ENCODE results near the gene GOT2. TPM values are rescaled to one million over a fixed set of nuclear protein-coding genes. Genes with fewer than 3 reads are reported as not detected.
"Not testable (repeated sequence)": the region's sequence is repeated elsewhere in the genome, so short reads cannot be mapped to it uniquely, and the experiment has no call there.

Gene GOT2
- total and polyA plus RNA-seq, 2 donors (not counting 3 experiments of a cell fraction or from before 2014, with no cell fraction given): 53.4 to 127 TPM

DNA sequence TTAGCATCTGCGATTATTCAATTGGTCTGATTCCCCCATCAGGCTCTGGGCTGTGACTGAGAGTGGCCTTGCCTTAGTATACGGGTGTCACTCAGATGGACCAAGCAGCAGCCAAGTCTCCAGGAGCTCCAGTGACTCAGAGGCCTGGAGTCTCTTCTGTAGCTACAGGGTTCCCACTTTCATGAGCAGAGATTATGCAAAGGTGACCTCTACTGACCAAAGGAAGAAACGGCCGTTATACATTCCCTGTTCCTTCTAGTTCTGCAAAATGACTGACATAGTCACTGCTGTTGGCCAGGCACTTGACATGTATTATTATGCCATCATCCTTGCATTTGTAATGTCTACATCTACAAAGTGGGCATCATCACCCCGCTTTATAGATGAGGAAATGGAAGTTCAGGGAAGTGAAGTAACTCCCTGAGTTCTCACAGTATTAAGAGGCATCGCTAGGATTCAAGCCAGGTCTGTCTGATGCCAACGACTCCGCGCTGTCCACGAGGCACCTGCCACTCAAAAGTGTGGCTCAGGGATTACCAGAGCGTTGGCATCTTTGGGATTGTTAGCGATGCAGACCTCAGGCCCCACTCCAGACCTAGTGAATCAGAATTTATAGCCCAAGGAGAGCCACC is 72.8 kb downstream of the GOT2 start:
- no peaks in the 10 kb centered on the region for H3K79me2 ChIP-seq (ENCODE audit: control insufficient read depth, insufficient read depth, low read length)
- ChIA-PET CTCF (interaction anchor here (0.6 to 7.6 kb wide), 35 partner anchors 8 to 362 kb away, joined by 3 to 64 read pairs (median 4); partner anchors contain the start of genes NDRG4 and SLC38A7), POLR2A (no interaction called here)
- BruUV-seq (replicated peaks): no TSS peak
- FAIRE-seq (peak; percentile 97), DNase-seq (ENCODE audit: low read depth, low spot score) (peak; percentile 81)
- no peak overlapping the region for H3K4me2 ChIP-seq (ENCODE audit: insufficient read depth, low read length)
- H4K20me1 ChIP-seq (replicated peaks; ENCODE audit: control insufficient read depth, extremely low read depth, insufficient read depth, low read length): no peaks in the 10 kb centered on the region
- H3K9me3 ChIP-seq (replicated peaks; ENCODE audit: control insufficient read depth, insufficient read depth, low read length): no peaks in the 10 kb centered on the region
- no peaks in the 10 kb centered on the region for H3K27me3 ChIP-seq (ENCODE audit: control insufficient read depth in 2 of 2, insufficient read depth in 2 of 2, low read length in 2 of 2)
- dilution Hi-C loops (cut with MboI; ENCODE audit: extremely low pct_ligation_motif_present, low sequenced_read_pairs) (no loop called here), intact Hi-C loops (cut with micrococcal nuclease) (loop anchor here (1.0 to 5.0 kb wide), 5 partner anchors 95 to 364 kb away; partner anchors contain the start of gene PRSS54)
- H2AFZ ChIP-seq (ENCODE audit: low read depth, low read length): no peak overlapping the region
- no peaks in the 10 kb centered on the region for H3K36me3 ChIP-seq (ENCODE audit: control insufficient read depth in 2 of 2, extremely low read depth in 1 of 2, insufficient read depth in 2 of 2, low read length in 2 of 2)
- no peaks in the 10 kb centered on the region for H3K9me1 ChIP-seq (replicated peaks; ENCODE audit: control insufficient read depth, extremely low read depth, insufficient read depth, low read length)
- no peaks in the 10 kb centered on the region for H3K4me1 ChIP-seq (ENCODE audit: control insufficient read depth, extremely low read depth, insufficient read depth, low read length)
- peak; percentile 57 for TF ChIP-seq FOS (IDR thresholded peaks at IDR 0.05; ENCODE audit: borderline replicate concordance, insufficient read depth, low read length)
- TF ChIP-seq POLR2A (IDR thresholded peaks at IDR 0.05; ENCODE audit: low read depth, low read length): no peak
- no peak for TF ChIP-seq GATA2 (IDR thresholded peaks at IDR 0.05; ENCODE audit: insufficient read depth, insufficient read length, low read depth, low read length)
- TF ChIP-seq POLR2AphosphoS5 (IDR thresholded peaks at IDR 0.05; ENCODE audit: insufficient read depth, low read depth, low read length): no peak
- TF ChIP-seq EZH2 (IDR thresholded peaks at IDR 0.05; ENCODE audit: borderline replicate concordance, low read depth, low read length, severe bottlenecking): no peak
- no peak for TF ChIP-seq MYC (IDR thresholded peaks at IDR 0.05; ENCODE audit: low read depth, low read length)
- TF ChIP-seq CTCF (IDR thresholded peaks at IDR 0.05; ENCODE audit: extremely low read depth in 1 of 2, insufficient read depth in 1 of 2, low read depth in 1 of 2, low read length in 2 of 2): peak; percentile 55 to 65
- TF ChIP-seq, protein P1, sequence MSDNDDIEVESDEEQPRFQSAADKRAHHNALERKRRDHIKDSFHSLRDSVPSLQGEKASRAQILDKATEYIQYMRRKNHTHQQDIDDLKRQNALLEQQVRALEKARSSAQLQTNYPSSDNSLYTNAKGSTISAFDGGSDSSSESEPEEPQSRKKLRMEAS (IDR thresholded peaks at IDR 0.05; ENCODE audit: insufficient read depth, insufficient read length): no peak
- peak; percentile 27 for TF ChIP-seq JUN (IDR thresholded peaks at IDR 0.05; ENCODE audit: borderline replicate concordance, insufficient read depth, insufficient read length, low read depth)
- H3K9ac ChIP-seq (replicated peaks; ENCODE audit: extremely low read depth, insufficient read depth, low read length): no peak overlapping the region
- no peak overlapping the region for H3K27ac ChIP-seq (ENCODE audit: insufficient read depth, low read depth, low read length)
- H3K4me3 ChIP-seq (replicated peaks in 1 of 3; ENCODE audit: insufficient read depth in 1 of 3, low read depth in 1 of 3, low read length in 3 of 3): no peak overlapping the region

DNA sequence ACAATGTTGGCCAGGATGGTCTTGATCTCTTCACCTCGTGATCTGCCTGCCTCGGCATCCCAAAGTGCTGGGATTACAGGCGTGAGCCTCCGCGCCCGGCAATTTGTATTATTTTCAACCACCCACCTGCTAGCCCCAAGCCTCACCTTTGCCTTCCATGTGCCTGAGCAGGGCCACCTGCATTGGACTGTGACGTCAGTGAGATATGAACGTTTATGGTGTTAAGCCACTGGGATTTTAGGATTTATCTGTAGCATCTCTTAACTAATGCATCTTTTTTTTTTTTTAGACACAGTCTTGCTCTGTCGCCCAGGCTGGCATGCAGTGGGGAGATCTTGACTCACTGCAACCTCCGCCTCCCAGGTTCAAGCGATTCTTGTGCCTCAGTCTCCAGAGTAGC is 74.2 kb downstream of the GOT2 start:
- not testable (repeated sequence) for H3K9me1 ChIP-seq (replicated peaks; ENCODE audit: control insufficient read depth, extremely low read depth, insufficient read depth, low read length); BruUV-seq (replicated peaks)
- POLR2A ChIA-PET: interaction anchor here (0.7 kb wide), 1 partner anchor 10 kb away, joined by 3 read pairs; no protein-coding TSS in a partner anchor

More for the DNA sequence above, 74.2 kb downstream of the GOT2 start:
- H3K36me3 ChIP-seq (ENCODE audit: control insufficient read depth in 2 of 2, extremely low read depth in 1 of 2, insufficient read depth in 2 of 2, low read length in 2 of 2); H3K27ac ChIP-seq (ENCODE audit: insufficient read depth, low read depth, low read length); DNase-seq (ENCODE audit: low read depth, low spot score); H3K4me1 ChIP-seq (ENCODE audit: control insufficient read depth, extremely low read depth, insufficient read depth, low read length); FAIRE-seq; H3K9me3 ChIP-seq (replicated peaks; ENCODE audit: control insufficient read depth, insufficient read depth, low read length); H3K4me3 ChIP-seq (replicated peaks in 1 of 3; ENCODE audit: insufficient read depth in 1 of 3, low read depth in 1 of 3, low read length in 3 of 3); H3K79me2 ChIP-seq (ENCODE audit: control insufficient read depth, insufficient read depth, low read length); H2AFZ ChIP-seq (ENCODE audit: low read depth, low read length); H3K27me3 ChIP-seq (ENCODE audit: control insufficient read depth in 2 of 2, insufficient read depth in 2 of 2, low read length in 2 of 2); H3K9ac ChIP-seq (replicated peaks; ENCODE audit: extremely low read depth, insufficient read depth, low read length); H3K4me2 ChIP-seq (ENCODE audit: insufficient read depth, low read length); dilution Hi-C loops (cut with MboI; ENCODE audit: extremely low pct_ligation_motif_present, low sequenced_read_pairs); H4K20me1 ChIP-seq (replicated peaks; ENCODE audit: control insufficient read depth, extremely low read depth, insufficient read depth, low read length): not testable (repeated sequence)
- CTCF ChIA-PET: interaction anchor here (1.7 to 7.6 kb wide), 3 partner anchors 97 to 361 kb away, joined by 17 to 64 read pairs (median 23); no protein-coding TSS in a partner anchor
- intact Hi-C loops (cut with micrococcal nuclease): loop anchor here (2.0 to 5.0 kb wide), 2 partner anchors 323 to 363 kb away; partner anchors contain the start of gene PRSS54

Data from endothelial cell of umbilical vein (primary cell).